IMR-90 (cell line): ENCODE measurements around the gene PTPRG. TPM values are rescaled to one million over a fixed set of nuclear protein-coding genes. Genes with fewer than 3 reads are reported as not detected.

ENCODE experiments used
- ATAC-seq: fragments of 200-7000 bp; cut with Tn5 transposase; 2 replicates; pipeline ENCODE4 v1.9.1; 2020; ENCODE audit warnings: low read depth, mild to moderate bottlenecking, moderate library complexity
- BruUV-seq: library from RNA; stranded (reverse); fragments of 400-500 nt; replicated peaks from 2 replicates; lab custom pipeline; 2021; lab: Mats Ljungman, UMichigan
- CTCF ChIA-PET: fragments of 300-600 bp; formaldehyde crosslinking; extraction: SDS; loops from one replicate; lab custom pipeline; 2021; ENCODE audit warnings: antibody characterized with exemption; lab: Yijun Ruan, JAX
- POLR2A ChIA-PET: fragments of 300-600 bp; sonication (Branson Sonifier 250); formaldehyde crosslinking; loops from one replicate; lab custom pipeline; 2022; ENCODE audit warnings: antibody characterized with exemption; ENCODE audit not compliant: unreplicated experiment; lab: Charles Lee
- DNase-seq: peaks from one replicate; pipeline ENCODE4 v3.0.0; 2013
- H2AFZ ChIP-seq: replicated peaks from 2 replicates; pipeline ENCODE3; 2013; ENCODE audit warnings: low read length, mild to moderate bottlenecking; ENCODE audit not compliant: poor library complexity
- H2AK5ac ChIP-seq: 2 replicates; pipeline ENCODE4 v1.6.1; 2013; ENCODE audit warnings: low read depth, low read length, inconsistent platforms
- H2AK9ac ChIP-seq: replicated peaks from 2 replicates; pipeline ENCODE3; 2013; ENCODE audit warnings: mild to moderate bottlenecking, low read depth, low read length, moderate library complexity; ENCODE audit not compliant: poor library complexity
- H2BK120ac ChIP-seq: 2 replicates; pipeline ENCODE4 v1.6.1; 2013; ENCODE audit warnings: low read depth, low read length, inconsistent platforms
- H2BK15ac ChIP-seq: 3 replicates; pipeline ENCODE4 v1.6.1; 2013; ENCODE audit warnings: low read depth, low read length, inconsistent platforms
- H2BK20ac ChIP-seq: 2 replicates; pipeline ENCODE4 v1.6.1; 2013; ENCODE audit warnings: low read depth, mild to moderate bottlenecking, inconsistent platforms, low read length, moderate library complexity
- H2BK5ac ChIP-seq: 2 replicates; pipeline ENCODE4 v1.6.1; 2013; ENCODE audit warnings: mild to moderate bottlenecking, low read depth, low read length, inconsistent platforms; ENCODE audit not compliant: poor library complexity, severe bottlenecking
- H3K14ac ChIP-seq: replicated peaks from 2 replicates; pipeline ENCODE4 v1.6.1; 2013; ENCODE audit warnings: low read depth, low read length, inconsistent platforms
- H3K18ac ChIP-seq: 2 replicates; pipeline ENCODE4 v1.6.1; 2013; ENCODE audit warnings: low read depth, low read length, control low read depth
- H3K23ac ChIP-seq: 2 replicates; pipeline ENCODE4 v1.6.1; 2013; ENCODE audit warnings: low read depth, low read length, inconsistent platforms
- H3K27ac ChIP-seq: 2 replicates; pipeline ENCODE4 v1.5.1; 2013; ENCODE audit warnings: mild to moderate bottlenecking, control low read depth, low read length; ENCODE audit not compliant: insufficient read depth
- H3K27me3 ChIP-seq: 2 replicates; pipeline ENCODE4 v1.6.1; 2013; ENCODE audit warnings: low read length; ENCODE audit not compliant: control insufficient read depth, insufficient read depth
- H3K36me3 ChIP-seq: 2 replicates; pipeline ENCODE4 v1.6.1; 2013; ENCODE audit warnings: low read length, mixed read lengths; ENCODE audit not compliant: control insufficient read depth, insufficient read depth
- H3K4ac ChIP-seq: 2 replicates; pipeline ENCODE4 v1.6.1; 2013; ENCODE audit warnings: low read depth, low read length, inconsistent platforms
- H3K4me1 ChIP-seq: 2 replicates; pipeline ENCODE4 v1.6.1; 2013; ENCODE audit warnings: low read length, mixed read lengths; ENCODE audit not compliant: control insufficient read depth, insufficient read depth
- H3K4me2 ChIP-seq: 2 replicates; pipeline ENCODE4 v1.6.1; 2013; ENCODE audit warnings: low read depth, mild to moderate bottlenecking, control low read depth, low read length, moderate library complexity
- H3K4me3 ChIP-seq: 2 replicates; pipeline ENCODE4 v1.5.1; 2013; ENCODE audit warnings: low read depth, mild to moderate bottlenecking, control low read depth, low read length, moderate library complexity; ENCODE audit not compliant: insufficient read depth
- H3K56ac ChIP-seq: 2 replicates; pipeline ENCODE4 v1.6.1; 2013; ENCODE audit warnings: low read length, inconsistent platforms; ENCODE audit not compliant: insufficient read depth; ENCODE audit errors: extremely low read depth
- H3K79me1 ChIP-seq, 2 experiments: 2 replicates each; pipeline ENCODE4 v1.6.1; 2013; ENCODE audit warnings: low read length in 2 of 2, inconsistent platforms in 1 of 2, low read depth in 1 of 2
- H3K9ac ChIP-seq: 2 replicates; pipeline ENCODE4 v1.6.1; 2013; ENCODE audit warnings: low read depth, low read length, control low read depth
- H3K9me1 ChIP-seq: 2 replicates; pipeline ENCODE4 v1.6.1; 2013; ENCODE audit warnings: low read length, inconsistent platforms; ENCODE audit not compliant: insufficient read depth
- H3K9me3 ChIP-seq: 2 replicates; pipeline ENCODE4 v1.6.1; 2013; ENCODE audit warnings: low read length; ENCODE audit not compliant: control insufficient read depth, insufficient read depth
- H4K20me1 ChIP-seq: 2 replicates; pipeline ENCODE4 v1.6.1; 2013; ENCODE audit warnings: low read length, inconsistent platforms; ENCODE audit not compliant: insufficient read depth
- H4K5ac ChIP-seq: 2 replicates; pipeline ENCODE4 v1.6.1; 2013; ENCODE audit warnings: mild to moderate bottlenecking, low read depth, low read length, control low read depth
- H4K8ac ChIP-seq, 2 experiments: 2 replicates each; pipeline ENCODE4 v1.6.1; 2013; ENCODE audit warnings: low read depth in 2 of 2, low read length in 2 of 2, control low read depth in 1 of 2, inconsistent platforms in 1 of 2
- H4K91ac ChIP-seq: 2 replicates; pipeline ENCODE4 v1.6.1; 2013; ENCODE audit warnings: low read depth, low read length, inconsistent platforms; ENCODE audit not compliant: insufficient read depth
- BHLHE40 ChIP-seq: fragments of 150-350 bp; IDR thresholded peaks from 2 replicates; pipeline ENCODE4 v1.6.1; 2016; ENCODE audit warnings: mild to moderate bottlenecking, low read depth, low read length
- CEBPB ChIP-seq: IDR thresholded peaks from 2 replicates; pipeline ENCODE4 v1.6.1; 2012; ENCODE audit warnings: low read depth, low read length, improper control_type of control experiment
- FOS ChIP-seq: fragments of 150-350 bp; IDR thresholded peaks from 2 replicates; pipeline ENCODE4 v1.6.1; 2016; ENCODE audit warnings: low read depth, low read length
- MAZ ChIP-seq: IDR thresholded peaks from 2 replicates; pipeline ENCODE4 v1.6.1; 2012; ENCODE audit warnings: low read depth, mild to moderate bottlenecking, low read length, improper control_type of control experiment, moderate library complexity, borderline replicate concordance
- RFX5 ChIP-seq: IDR thresholded peaks from 2 replicates; pipeline ENCODE4 v1.8.0; 2012; ENCODE audit warnings: low read depth, mild to moderate bottlenecking, low read length, moderate library complexity
- USF2 ChIP-seq: fragments of 150-350 bp; IDR thresholded peaks from 2 replicates; pipeline ENCODE4 v1.6.1; 2017; ENCODE audit warnings: mild to moderate bottlenecking, antibody characterized with exemption, low read length, low read depth
- WGBS, 2 experiments: methylation state at CpG; one replicate each; pipeline versions ENCODE4 v1.1.5 to v1.1.7; 2013; ENCODE audit warnings: missing lambda C conversion rate in 2 of 2; ENCODE audit not compliant: insufficient read length in 1 of 2; ENCODE audit errors: extremely low coverage in 2 of 2; 5-methylcytosine and 5-hydroxymethylcytosine counted together
- dilution Hi-C: fragments of 300-500 bp; cut with HindIII; formaldehyde crosslinking; loops from one replicate; pipeline ENCODE4 v1.14.3; 2018; ENCODE audit warnings: low sequenced_read_pairs; ENCODE audit not compliant: unreplicated experiment
- in situ Hi-C: fragments of 300-500 bp; cut with MboI; formaldehyde crosslinking; loops from 3 replicates; pipeline ENCODE4 v1.14.3; 2019; ENCODE audit warnings: low sequenced_read_pairs, inconsistent platforms, mixed read lengths
- intact Hi-C: fragments of 100-400 bp; cut with micrococcal nuclease; formaldehyde crosslinking; loops from 2 replicates; pipeline ENCODE4 v1.10.0; 2022
- polyA plus RNA-seq, 3 experiments: library from polyadenylated mRNA; depleted of rRNA; stranded (reverse); fragments of >200 nt; gene quantifications; 2 replicates each; pipeline ENCODE4 v1.2.3, GENCODE V29; 2012; ENCODE audit warnings: low replicate concordance in 1 of 3
- total RNA-seq: library from RNA; depleted of rRNA; stranded (reverse); fragments of >200 nt; gene quantifications from 2 replicates; pipeline ENCODE4 v1.2.3, GENCODE V29; 2012
- TF ChIP-seq, protein P1 (sequence below): fragments of 150-350 bp; IDR thresholded peaks from 2 replicates; pipeline ENCODE4 v1.6.1; 2016; ENCODE audit warnings: low read depth, mild to moderate bottlenecking, low read length, moderate library complexity, borderline replicate concordance

Gene PTPRG
- total and polyA plus RNA-seq, 2 of the 4 experiments (the other 2 are of a cell fraction): 7.7 to 31.0 TPM

DNA sequence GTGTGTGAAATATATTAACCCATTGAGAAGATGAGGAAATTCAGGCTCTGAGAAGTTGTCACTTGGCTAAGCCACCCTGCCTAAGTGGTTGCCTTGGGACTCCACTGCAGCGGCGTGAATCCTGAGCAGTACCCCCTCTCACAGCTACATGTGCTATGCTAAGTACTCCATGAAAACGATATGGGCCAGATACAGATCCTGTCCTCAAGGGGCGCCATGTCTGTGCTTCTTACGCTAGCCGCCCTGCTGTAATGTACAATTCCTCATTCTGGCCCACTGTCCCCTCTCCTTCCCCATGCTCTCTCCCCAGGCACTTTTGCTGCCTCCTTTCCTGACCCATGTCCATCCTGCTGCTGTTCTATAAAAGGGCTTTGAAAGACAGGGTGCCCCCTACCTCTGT, 671.7 kb downstream of the PTPRG start:
- WGBS, 2 experiments: 94% methylated on average over 6 of the region's 6 CpGs; no CpG with 5 or more reads in 1 of the 2 experiments
- Histone ChIP-seq H3K79me1 (no peaks in the 10 kb centered on the region; a peak in 1 of 4 replicates), H3K14ac (no peak overlapping the region), H3K27me3 (no peaks in the 10 kb centered on the region), H3K9ac (no peak overlapping the region), H3K23ac (no peak overlapping the region), H2AK5ac (no peak overlapping the region), H2AK9ac (no peak overlapping the region), H2BK15ac (no peak overlapping the region), H3K36me3 (no peaks in the 10 kb centered on the region), H3K4me2 (no peak overlapping the region), H3K4me3 (no peak overlapping the region), H3K9me3 (no peaks in the 10 kb centered on the region), H2AFZ (no peak overlapping the region), H3K4ac (no peak overlapping the region), H3K18ac (no peak overlapping the region), H4K5ac (no peak overlapping the region), H2BK20ac (no peak overlapping the region), H4K91ac (no peak overlapping the region), H4K8ac (no peak overlapping the region), H3K9me1 (peaks cover 3% of the 10 kb centered on the region; the same call in 1 of the 2 replicates), H3K4me1 (no peaks in the 10 kb centered on the region), H2BK120ac (no peak overlapping the region), H3K27ac (no peak overlapping the region), H2BK5ac (no peak overlapping the region), H3K56ac (no peak overlapping the region), H4K20me1 (no peaks in the 10 kb centered on the region)
- POLR2A ChIA-PET: no interaction called here
- TF ChIP-seq BHLHE40 (no peak), MAZ (no peak), USF2 (no peak), CEBPB (no peak), RFX5 (no peak), FOS (no peak)
- TF ChIP-seq, protein P1, sequence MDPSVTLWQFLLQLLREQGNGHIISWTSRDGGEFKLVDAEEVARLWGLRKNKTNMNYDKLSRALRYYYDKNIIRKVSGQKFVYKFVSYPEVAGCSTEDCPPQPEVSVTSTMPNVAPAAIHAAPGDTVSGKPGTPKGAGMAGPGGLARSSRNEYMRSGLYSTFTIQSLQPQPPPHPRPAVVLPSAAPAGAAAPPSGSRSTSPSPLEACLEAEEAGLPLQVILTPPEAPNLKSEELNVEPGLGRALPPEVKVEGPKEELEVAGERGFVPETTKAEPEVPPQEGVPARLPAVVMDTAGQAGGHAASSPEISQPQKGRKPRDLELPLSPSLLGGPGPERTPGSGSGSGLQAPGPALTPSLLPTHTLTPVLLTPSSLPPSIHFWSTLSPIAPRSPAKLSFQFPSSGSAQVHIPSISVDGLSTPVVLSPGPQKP: no peak
- DNase-seq: no peak
- in situ Hi-C loops: no loop called here
- ATAC-seq: no peak
- CTCF ChIA-PET: no interaction called here
- intact Hi-C loops: no loop called here
- BruUV-seq: no TSS peak
- dilution Hi-C loops: no loop called here
